ENCODE measurements around the gene CXXC5. TPM values are rescaled to one million over a fixed set of nuclear protein-coding genes. Genes with fewer than 3 reads are reported as not detected.
A peak's percentile ranks its signal among the peaks of the same experiment; 100 is the strongest.
"Not testable (repeated sequence)": the region's sequence is repeated elsewhere in the genome, so short reads cannot be mapped to it uniquely, and the experiment has no call there.

The CXXC5 gene
- total RNA-seq (2014; rRNA removed; shearing (Covaris generic)) = 211 and 220 TPM in 2 replicates

GRCh38 chr5:139648205-139649081 is at the start of gene CXXC5:
Gene CXXC5 (plus strand): TSS chr5:139648349. CDS start chr5:139680524, 32,175 bp downstream.
- DNase-seq (ENCODE audit: low spot score) = peak; percentile 85

DNA sequence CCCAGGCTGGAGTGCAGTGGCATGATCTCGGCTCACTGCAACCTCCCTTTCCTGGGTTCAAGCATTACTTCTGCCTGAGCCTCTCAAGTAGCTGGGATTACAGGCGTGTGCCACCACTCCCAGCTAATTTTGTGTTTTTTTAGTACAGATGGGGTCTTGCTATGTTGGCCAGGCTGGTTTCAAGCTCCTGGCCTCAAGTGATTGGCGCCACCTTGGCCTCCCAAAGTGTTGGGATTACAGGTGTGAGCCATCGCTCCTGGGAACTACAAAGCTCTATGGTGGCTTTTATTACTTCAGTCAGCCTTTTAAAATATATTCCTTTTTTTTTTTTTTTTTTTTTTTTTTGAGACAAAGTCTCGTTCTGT is 49.6 kb upstream of the CXXC5 start:
- DNase-seq (ENCODE audit: low spot score) = not testable (repeated sequence)

DNA sequence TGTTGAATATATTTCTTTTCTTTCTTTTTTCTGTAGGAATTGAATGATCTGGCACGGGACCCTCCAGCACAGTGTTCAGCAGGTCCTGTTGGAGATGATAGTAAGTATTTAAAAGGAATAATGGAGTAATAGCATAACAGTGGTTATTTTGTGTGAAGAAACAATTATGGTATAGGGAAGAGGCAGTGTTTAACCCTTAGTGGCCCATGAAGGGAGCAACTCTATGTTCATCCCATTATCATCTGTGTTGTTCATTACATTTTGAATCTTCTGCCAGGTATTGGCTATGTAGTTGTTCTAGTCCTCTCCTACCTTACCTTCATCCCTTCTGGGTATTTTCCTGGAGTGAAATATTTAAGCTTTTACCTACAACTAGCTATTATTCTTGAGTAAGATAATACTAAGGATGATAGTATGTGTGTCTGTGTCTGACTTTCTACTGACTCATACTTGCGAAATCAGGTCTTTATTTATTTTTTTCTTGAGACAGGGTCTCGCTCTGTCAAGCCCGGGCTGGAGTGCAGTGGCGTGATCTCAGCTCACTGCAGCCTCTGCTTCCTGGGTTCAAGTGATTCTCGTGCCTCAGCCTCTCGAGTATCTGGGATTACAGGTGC is 47.7 kb upstream of the CXXC5 start:
- DNase-seq (ENCODE audit: low spot score) = no peak

- no peak for DNase-seq (ENCODE audit: low spot score)
These were observed 46.7 kb upstream of the CXXC5 start for GRCh38 chr5:139601429-139601828.

- DNase-seq (ENCODE audit: low spot score) = not testable (repeated sequence)
These were observed 46.2 kb upstream of the CXXC5 start for GRCh38 chr5:139601948-139602347.

GRCh38 chr5:139605887-139606286 is 42.3 kb upstream of the CXXC5 start:
- DNase-seq (ENCODE audit: low spot score) = no peak

- no peak for DNase-seq (ENCODE audit: low spot score)
These were observed 36.2 kb upstream of the CXXC5 start for GRCh38 chr5:139611703-139612584.

- DNase-seq (ENCODE audit: low spot score) = no peak
These were observed 28.3 kb upstream of the CXXC5 start for GRCh38 chr5:139619861-139620260.

- not testable (repeated sequence) for DNase-seq (ENCODE audit: low spot score)
These were observed 22.8 kb upstream of the CXXC5 start for GRCh38 chr5:139625398-139625797.

DNA sequence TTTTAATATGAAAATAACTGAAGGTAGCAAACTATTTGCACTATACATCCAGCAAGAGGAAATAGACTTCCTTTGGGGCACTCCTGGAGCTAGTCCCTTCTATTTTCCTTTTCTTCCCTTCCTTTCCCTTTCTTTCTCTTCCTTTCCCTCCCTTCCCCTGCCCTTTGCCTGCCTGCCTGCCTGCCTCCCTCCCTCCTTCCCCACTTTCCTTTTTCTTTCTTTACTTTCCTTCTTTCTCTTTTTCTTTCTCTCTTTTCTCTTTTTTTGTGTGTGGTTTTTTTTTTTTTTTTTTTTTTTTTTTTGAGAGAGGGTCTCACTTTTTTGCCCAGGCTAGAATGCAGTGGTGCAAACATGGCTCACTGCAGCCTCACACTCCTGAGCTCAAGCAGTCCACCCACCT is 17.3 kb upstream of the CXXC5 start:
- no peak for DNase-seq (ENCODE audit: low spot score)

- DNase-seq (ENCODE audit: low spot score) = no peak
These were observed 16.5 kb upstream of the CXXC5 start for GRCh38 chr5:139631520-139632165.

DNA sequence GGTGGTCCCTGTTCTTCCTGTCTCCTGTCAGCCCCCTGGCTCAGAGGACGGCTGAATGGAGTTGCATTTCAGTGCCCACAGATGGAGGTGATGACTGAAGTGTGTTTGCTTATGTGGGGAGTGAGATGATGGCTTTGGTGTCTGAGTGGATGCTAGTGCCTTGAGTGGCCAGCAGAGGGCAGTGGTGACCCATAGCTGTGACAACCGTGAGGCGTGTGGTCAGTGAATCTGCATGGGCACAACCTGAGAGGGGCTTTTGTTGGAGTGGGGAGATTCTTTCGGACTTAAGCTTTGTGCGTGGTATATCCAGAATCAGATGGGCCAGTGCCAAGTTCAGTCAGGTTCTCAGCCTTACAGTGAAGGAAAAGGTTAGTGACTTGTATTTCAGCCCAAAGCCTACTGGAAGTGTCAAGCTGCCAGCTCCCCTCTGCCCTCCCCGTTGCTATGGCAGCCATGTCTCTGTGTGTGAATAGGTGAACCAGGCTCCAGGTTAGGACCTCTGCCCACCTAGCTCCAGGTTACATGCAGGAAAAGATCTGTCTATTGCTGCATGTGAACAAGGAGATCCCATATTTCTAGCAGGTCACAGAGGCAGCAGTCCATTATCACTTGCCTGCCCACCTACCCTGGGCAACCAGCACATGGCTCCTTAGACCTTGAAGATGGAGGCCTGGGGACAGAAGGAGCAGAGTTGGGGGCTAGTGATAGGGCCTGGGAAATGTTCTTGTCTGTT is 14.7 kb upstream of the CXXC5 start:
- peak; percentile 86 for DNase-seq (ENCODE audit: low spot score)

DNA sequence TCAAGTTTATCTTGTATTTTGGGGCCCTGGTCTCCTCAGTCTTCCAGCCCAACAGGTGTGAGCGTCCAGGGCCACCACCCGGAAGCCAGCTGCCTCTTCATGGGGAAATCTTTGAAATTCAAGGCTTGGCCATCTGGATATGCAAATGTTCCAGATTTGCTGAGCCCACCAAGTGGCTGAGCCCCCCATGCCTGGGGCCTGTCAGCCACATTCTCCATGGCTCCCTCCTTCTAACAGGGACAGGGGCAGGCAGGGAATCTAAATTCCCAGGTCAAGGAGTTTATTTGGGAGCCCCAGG is 14.2 kb upstream of the CXXC5 start:
- DNase-seq (ENCODE audit: low spot score) = no peak

GRCh38 chr5:139634541-139634940 is 13.6 kb upstream of the CXXC5 start:
- DNase-seq (ENCODE audit: low spot score) = no peak

DNA sequence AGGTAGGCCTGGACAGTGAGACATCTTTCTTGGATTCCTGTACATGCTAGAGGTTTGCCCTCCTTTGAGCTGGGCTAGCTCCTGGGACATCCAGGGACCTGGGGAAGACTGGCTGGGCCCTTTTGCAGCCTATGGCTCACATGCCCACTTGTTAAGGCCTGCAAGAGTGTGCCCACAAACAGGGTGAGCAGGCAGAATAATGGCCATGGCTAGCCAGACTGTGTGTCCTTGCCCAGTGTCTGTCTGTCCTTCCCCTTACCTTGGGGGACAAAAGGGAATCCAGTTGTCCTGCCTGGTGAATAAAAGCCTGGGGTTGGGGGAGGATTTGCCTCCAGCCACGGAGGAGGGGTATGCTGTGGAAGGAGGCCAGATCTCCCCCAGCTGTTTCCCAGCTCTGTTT is 13.0 kb upstream of the CXXC5 start:
- no peak for DNase-seq (ENCODE audit: low spot score)

- peak; percentile 90 for DNase-seq (ENCODE audit: low spot score)
These were observed 12.4 kb upstream of the CXXC5 start for GRCh38 chr5:139635606-139636206.

- peak; percentile 57 for DNase-seq (ENCODE audit: low spot score)
These were observed 11.8 kb upstream of the CXXC5 start for GRCh38 chr5:139636207-139636792.

GRCh38 chr5:139636975-139637408 is 11.2 kb upstream of the CXXC5 start:
- DNase-seq (ENCODE audit: low spot score) = peak; percentile 37

GRCh38 chr5:139637438-139638089 is 10.6 kb upstream of the CXXC5 start:
- DNase-seq (ENCODE audit: low spot score) = peak; percentile 77

Measured in HT-29 (cell line).